ENCODE results near the gene ZBTB17. TPM values are rescaled to one million over a fixed set of nuclear protein-coding genes. Genes with fewer than 3 reads are reported as not detected.

The ZBTB17 gene
- total RNA-seq, 2 donors from 2014 or later, result 28.2 to 50.8 TPM

- WGBS, result 97% methylated on average over 11 of the region's 11 CpGs
- DNase-seq (ENCODE audit: low spot score), result no peak
- intact Hi-C loops (cut with DNase I), result no loop called here
These were observed 23.0 kb upstream of the ZBTB17 start for GRCh38 chr1:15998929-15999328.

DNA sequence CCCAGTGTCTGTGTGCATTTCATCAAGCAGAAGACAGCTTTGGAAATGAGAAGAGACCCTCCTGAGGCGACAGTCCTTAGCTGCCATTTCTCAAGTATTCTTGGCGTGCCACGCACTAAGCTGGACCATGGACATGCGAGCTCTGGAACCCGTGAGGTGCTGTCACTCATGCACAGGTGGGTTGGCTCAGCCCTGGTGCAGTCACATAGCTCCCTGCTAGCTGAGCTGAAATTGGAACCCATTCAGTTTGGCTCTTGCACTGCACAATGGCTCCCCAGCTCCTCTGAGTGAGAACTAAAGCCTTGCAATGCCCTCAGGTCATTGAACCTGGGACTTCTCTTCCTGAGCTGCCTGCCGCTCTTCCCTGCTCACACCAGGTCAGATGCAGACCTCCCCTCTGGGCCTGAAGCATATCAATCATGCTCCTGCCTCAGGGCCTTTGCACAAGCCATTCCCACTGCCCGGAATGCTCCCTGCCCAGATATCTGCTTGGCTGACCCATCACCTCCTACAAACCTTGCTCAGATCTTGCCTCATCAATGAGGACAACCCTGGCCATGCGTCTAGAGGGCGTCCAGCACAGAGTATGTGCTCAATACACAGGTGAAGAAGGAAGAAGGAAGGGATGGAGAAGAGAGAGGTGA is 21.9 kb upstream of the ZBTB17 start:
- Histone ChIP-seq H3K27ac (no peak overlapping the region), H3K4me3 (no peak overlapping the region), H3K9me3 (no peaks in the 10 kb centered on the region), H3K27me3 (replicated peaks; ENCODE audit: insufficient read depth) (no peaks in the 10 kb centered on the region), H3K4me1 (replicated peaks) (no peaks in the 10 kb centered on the region), H3K36me3 (no peaks in the 10 kb centered on the region)
- 78% methylated on average over 9 of the region's 9 CpGs for WGBS
- intact Hi-C loops (cut with DNase I), result no loop called here
- DNase-seq (ENCODE audit: low spot score), result no peak
- TF ChIP-seq POLR2AphosphoS5 (IDR thresholded peaks at IDR 0.05) (no peak), POLR2A (IDR thresholded peaks at IDR 0.05) (no peak), CTCF (IDR thresholded peaks at IDR 0.05) (no peak)

More at GRCh38 chr1:15998929-15999328, 23.0 kb upstream of the ZBTB17 start:
- Histone ChIP-seq H3K4me1 (replicated peaks) (no peaks in the 10 kb centered on the region), H3K36me3 (no peaks in the 10 kb centered on the region), H3K9me3 (no peaks in the 10 kb centered on the region), H3K27ac (no peak overlapping the region), H3K27me3 (replicated peaks; ENCODE audit: insufficient read depth) (no peaks in the 10 kb centered on the region), H3K4me3 (no peak overlapping the region)
- no peak for TF ChIP-seq POLR2A (IDR thresholded peaks at IDR 0.05)
- no peak for TF ChIP-seq POLR2AphosphoS5 (IDR thresholded peaks at IDR 0.05)

DNA sequence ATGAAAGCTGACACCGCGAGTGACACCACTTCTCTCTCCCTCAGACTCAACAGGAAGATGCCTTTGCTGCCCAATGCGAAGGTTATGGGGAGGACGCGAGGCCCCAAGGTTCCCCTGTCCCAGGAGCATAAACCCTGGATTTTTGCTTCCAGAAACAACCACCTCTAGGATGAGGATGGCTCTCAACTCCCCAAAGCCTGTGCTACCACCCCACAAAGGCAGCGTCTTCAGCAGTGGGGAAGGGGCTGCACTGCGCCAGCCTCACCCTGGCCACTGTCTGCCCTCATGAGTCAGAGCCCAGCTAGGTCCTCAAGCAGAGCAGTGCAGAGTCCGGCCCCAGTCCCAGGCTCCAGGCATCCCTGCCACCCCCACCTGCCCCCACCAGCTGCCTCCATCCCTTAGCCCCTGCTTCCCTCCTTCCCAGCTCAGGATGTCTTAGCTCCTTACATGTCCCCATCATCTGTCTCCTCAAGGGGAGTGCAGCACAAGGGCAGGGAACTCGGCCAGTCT is 21.2 kb upstream of the ZBTB17 start:
- intact Hi-C loops (cut with DNase I), result no loop called here
- no peak for DNase-seq (ENCODE audit: low spot score)
- no peaks in the 10 kb centered on the region for H3K36me3 ChIP-seq

DNA sequence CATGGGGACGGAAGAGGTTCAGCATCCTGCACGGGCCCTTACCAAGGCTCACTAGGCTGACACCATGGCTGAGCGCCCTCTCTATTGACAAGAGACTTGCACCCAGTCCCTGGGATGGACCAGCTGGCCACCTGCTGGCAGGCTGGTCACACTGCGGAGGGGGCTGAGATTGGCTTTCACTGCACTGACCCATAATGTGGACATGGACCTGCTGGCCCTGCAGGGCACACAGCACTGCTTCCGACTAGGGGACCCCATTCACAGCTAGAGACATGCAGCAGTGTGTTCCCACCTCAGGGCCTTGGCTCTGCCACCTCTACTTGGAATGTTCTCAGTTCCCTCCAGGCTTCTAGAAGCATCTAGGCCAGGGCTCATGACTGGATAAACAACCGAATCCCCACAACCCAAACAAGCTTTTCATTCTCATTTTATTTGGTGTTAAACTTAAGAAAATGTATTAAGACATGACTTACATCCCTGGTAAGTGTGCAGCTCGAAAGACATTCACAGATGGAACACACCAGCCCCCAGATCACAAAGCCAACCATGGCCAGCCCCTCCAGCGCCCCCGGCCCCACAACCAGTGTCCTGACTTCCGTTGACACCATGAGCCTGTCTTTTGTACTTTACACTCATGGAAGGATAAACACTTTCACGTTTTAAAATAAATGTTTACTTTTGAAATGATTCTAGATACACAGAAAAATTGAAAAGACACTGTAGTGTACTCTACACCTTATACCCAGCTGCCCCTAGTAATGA is 18.9 kb upstream of the ZBTB17 start:
- Histone ChIP-seq H3K27me3 (replicated peaks; ENCODE audit: insufficient read depth) (no peaks in the 10 kb centered on the region), H3K36me3 (no peaks in the 10 kb centered on the region), H3K9me3 (no peaks in the 10 kb centered on the region), H3K27ac (no peak overlapping the region), H3K4me3 (no peak overlapping the region), H3K4me1 (replicated peaks) (no peaks in the 10 kb centered on the region)
- TF ChIP-seq POLR2A (IDR thresholded peaks at IDR 0.05), result no peak
- peak; percentile 29 to 88 (median 82) for TF ChIP-seq CTCF (IDR thresholded peaks at IDR 0.05)
- intact Hi-C loops (cut with DNase I), result loop anchor here (5.0 kb wide), 2 partner anchors 177 to 202 kb away; no protein-coding TSS in a partner anchor
- DNase-seq (ENCODE audit: low spot score), result peak; percentile 50
- 66% methylated on average over 11 of the region's 11 CpGs for WGBS

More for the DNA sequence above, 21.2 kb upstream of the ZBTB17 start:
- H3K27ac ChIP-seq, result no peak overlapping the region
- H3K27me3 ChIP-seq (replicated peaks; ENCODE audit: insufficient read depth), result no peaks in the 10 kb centered on the region
- WGBS, result 79% methylated on average over 9 of the region's 9 CpGs
- H3K9me3 ChIP-seq, result no peaks in the 10 kb centered on the region
- TF ChIP-seq CTCF (IDR thresholded peaks at IDR 0.05), result no peak
- no peak for TF ChIP-seq POLR2A (IDR thresholded peaks at IDR 0.05)
- no peak for TF ChIP-seq POLR2AphosphoS5 (IDR thresholded peaks at IDR 0.05)
- no peak overlapping the region for H3K4me3 ChIP-seq
- H3K4me1 ChIP-seq (replicated peaks), result no peaks in the 10 kb centered on the region

DNA sequence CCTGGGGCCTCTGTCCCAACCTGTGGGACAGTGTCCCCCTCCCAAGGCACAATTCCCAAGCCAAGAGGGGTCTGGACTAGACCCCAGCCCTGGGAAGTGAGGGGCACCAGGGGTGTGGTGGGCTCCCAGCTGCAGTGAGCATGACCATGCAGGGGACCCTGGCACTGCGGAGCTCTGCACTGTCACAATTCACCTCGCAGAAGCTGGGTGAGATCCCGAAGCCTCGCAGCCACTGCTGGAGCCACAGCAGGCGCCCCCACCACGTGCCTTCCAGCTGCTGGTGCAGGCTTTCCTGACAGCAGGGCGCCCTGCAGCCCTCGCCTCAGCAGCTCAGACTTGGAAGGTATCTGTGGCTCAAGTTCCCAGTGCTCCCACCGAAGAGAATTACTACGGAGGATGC is 18.2 kb upstream of the ZBTB17 start:
- intact Hi-C loops (cut with DNase I), result loop anchor here (5.0 kb wide), 2 partner anchors 177 to 202 kb away; no protein-coding TSS in a partner anchor
- WGBS, result 93% methylated on average over 10 of the region's 10 CpGs
- H3K36me3 ChIP-seq, result no peaks in the 10 kb centered on the region
- no peak for DNase-seq (ENCODE audit: low spot score)
- H3K4me1 ChIP-seq (replicated peaks), result no peaks in the 10 kb centered on the region
- TF ChIP-seq CTCF (IDR thresholded peaks at IDR 0.05) (no peak), POLR2AphosphoS5 (IDR thresholded peaks at IDR 0.05) (no peak), POLR2A (IDR thresholded peaks at IDR 0.05) (no peak)
- H3K27me3 ChIP-seq (replicated peaks; ENCODE audit: insufficient read depth), result no peaks in the 10 kb centered on the region
- no peak overlapping the region for H3K4me3 ChIP-seq
- no peaks in the 10 kb centered on the region for H3K9me3 ChIP-seq
- no peak overlapping the region for H3K27ac ChIP-seq

Measured in prostate gland (tissue), 2 donors.